SK-N-SH (cell line): ENCODE measurements around the gene SRSF10. TPM values are rescaled to one million over a fixed set of nuclear protein-coding genes. Genes with fewer than 3 reads are reported as not detected.

Experiments used
- CTCF ChIA-PET: fragments of 300-600, 350-600 bp; formaldehyde crosslinking; extraction: SDS; loops from one replicate; lab custom pipeline; 2021; lab: Yijun Ruan, JAX
- POLR2A ChIA-PET: fragments of 350-600 bp; sonication (Branson Sonifier 250); formaldehyde crosslinking; extraction: SDS; loops from one replicate; lab custom pipeline; 2020; ENCODE audit warnings: antibody characterized with exemption, inconsistent platforms; lab: Yijun Ruan, JAX
- DNase-seq: peaks from one replicate; pipeline ENCODE4 v3.0.0; 2012
- H2AFZ ChIP-seq: fragments of 200-600 bp; sonication (generic); 2 replicates; pipeline ENCODE4 v1.8.1; 2016; ENCODE audit warnings: antibody characterized with exemption, mild to moderate bottlenecking, low read depth
- H3F3A ChIP-seq: fragments of 200-600 bp; sonication (generic); replicated peaks from 2 replicates; pipeline ENCODE3; 2016; ENCODE audit warnings: antibody characterized with exemption, mild to moderate bottlenecking; ENCODE audit not compliant: insufficient read depth
- H3K27ac ChIP-seq, 2 experiments: fragments of 200-500 bp in 1 of 2; fragments of 200-600 bp in 1 of 2; sonication (Bioruptor generic) in 1 of 2; sonication (generic), shearing (Covaris generic) in 1 of 2; 2 replicates each; pipeline versions ENCODE4 v1.5.1 to v1.6.1; 2014 to 2016; ENCODE audit warnings: low read depth in 2 of 2, inconsistent platforms in 1 of 2, low read length in 1 of 2, mild to moderate bottlenecking in 1 of 2, mixed read lengths in 1 of 2
- H3K27me3 ChIP-seq: fragments of 200-600 bp; sonication (generic), shearing (Covaris generic); 2 replicates; pipeline ENCODE4 v1.6.1; 2016; ENCODE audit warnings: mixed run types; ENCODE audit not compliant: insufficient read depth
- H3K36me3 ChIP-seq, 2 experiments: fragments of 200-500 bp in 1 of 2; fragments of 200-600 bp in 1 of 2; sonication (Bioruptor generic) in 1 of 2; sonication (generic) in 1 of 2; replicated peaks in 1 of 2; 2 replicates each; pipeline versions ENCODE3 to v1.5.1; 2014 to 2016; ENCODE audit warnings: low read length in 1 of 2, mild to moderate bottlenecking in 1 of 2; ENCODE audit not compliant: insufficient read depth in 2 of 2, control insufficient read depth in 1 of 2
- H3K4me1 ChIP-seq, 2 experiments: fragments of 200-500 bp in 1 of 2; fragments of 200-600 bp in 1 of 2; sonication (Bioruptor generic) in 1 of 2; sonication (generic), shearing (Covaris generic) in 1 of 2; 2 replicates each; pipeline versions ENCODE4 v1.5.1 to v1.6.1; 2014 to 2016; ENCODE audit warnings: low read depth in 1 of 2, low read length in 1 of 2, mixed run types in 1 of 2; ENCODE audit not compliant: insufficient read depth in 2 of 2, control insufficient read depth in 1 of 2
- H3K4me2 ChIP-seq: fragments of 200-600 bp; sonication (generic), shearing (Covaris generic); 2 replicates; pipeline ENCODE4 v1.6.1; 2017; ENCODE audit warnings: mixed run types
- H3K4me3 ChIP-seq, 2 experiments: fragments of 200-500 bp in 1 of 2; fragments of 200-600 bp in 1 of 2; sonication (Bioruptor generic) in 1 of 2; sonication (generic), shearing (Covaris generic) in 1 of 2; 2 replicates each; pipeline versions ENCODE4 v1.5.1 to v1.8.1; 2014 to 2016; ENCODE audit warnings: low read depth in 2 of 2, inconsistent platforms in 1 of 2, low read length in 1 of 2, mild to moderate bottlenecking in 1 of 2, mixed read lengths in 1 of 2, moderate library complexity in 1 of 2
- H3K79me2 ChIP-seq: fragments of 200-600 bp; sonication (generic); 2 replicates; pipeline ENCODE4 v1.8.1; 2017; ENCODE audit warnings: mild to moderate bottlenecking; ENCODE audit not compliant: insufficient read depth
- H3K9ac ChIP-seq: fragments of 200-600 bp; sonication (generic); 2 replicates; pipeline ENCODE4 v1.6.1; 2017; ENCODE audit warnings: mixed run types
- H3K9me2 ChIP-seq: fragments of 200-600 bp; sonication (generic); 2 replicates; pipeline ENCODE4 v1.6.1; 2017; ENCODE audit warnings: mixed run types
- H3K9me3 ChIP-seq: fragments of 200-600 bp; sonication (generic); 2 replicates; pipeline ENCODE4 v1.6.1; 2017; ENCODE audit warnings: mixed run types, mild to moderate bottlenecking, moderate library complexity
- H4K20me1 ChIP-seq: fragments of 200-600 bp; sonication (generic); 2 replicates; pipeline ENCODE4 v1.6.1; 2017; ENCODE audit warnings: mild to moderate bottlenecking, mixed run types; ENCODE audit not compliant: insufficient read depth
- CHD2 ChIP-seq: fragments of 150-350 bp; IDR thresholded peaks from 2 replicates; pipeline ENCODE4 v1.6.1; 2018; ENCODE audit warnings: low read length; ENCODE audit not compliant: partially characterized antibody
- FOSL2 ChIP-seq: IDR thresholded peaks from 2 replicates; pipeline ENCODE4 v1.4.0; 2012; ENCODE audit warnings: low read depth, mild to moderate bottlenecking, moderate library complexity, borderline replicate concordance
- FOXM1 ChIP-seq: IDR thresholded peaks from 2 replicates; pipeline ENCODE4 v1.4.0; 2012; ENCODE audit warnings: low read depth, mild to moderate bottlenecking
- GABPA ChIP-seq: IDR thresholded peaks from 2 replicates; pipeline ENCODE4 v1.4.0; 2012; ENCODE audit warnings: low read depth, mild to moderate bottlenecking
- GATA2 ChIP-seq: sonication (generic); formaldehyde crosslinking; IDR thresholded peaks from 2 replicates; pipeline ENCODE4 v1.5.0; 2020; ENCODE audit warnings: mild to moderate bottlenecking, missing genetic modification reagents
- JUND ChIP-seq: IDR thresholded peaks from 2 replicates; pipeline ENCODE4 v1.4.0; 2012
- MAX ChIP-seq: IDR thresholded peaks from 2 replicates; pipeline ENCODE4 v1.4.0; 2012; ENCODE audit warnings: low read depth
- MXI1 ChIP-seq: IDR thresholded peaks from 2 replicates; pipeline ENCODE4 v1.6.1; 2012; ENCODE audit warnings: mild to moderate bottlenecking, low read depth, low read length, improper control_type of control experiment
- NRF1 ChIP-seq: IDR thresholded peaks from 2 replicates; pipeline ENCODE4 v1.6.1; 2012; ENCODE audit warnings: low read depth, mild to moderate bottlenecking, low read length
- POLR2AphosphoS5 ChIP-seq: IDR thresholded peaks from 2 replicates; pipeline ENCODE4 v1.6.1; 2012; ENCODE audit warnings: low read depth, low read length
- RCOR1 ChIP-seq: fragments of 150-350 bp; IDR thresholded peaks from 2 replicates; pipeline ENCODE4 v1.6.1; 2017; ENCODE audit warnings: antibody characterized with exemption, low read length
- REST ChIP-seq: IDR thresholded peaks from 2 replicates; pipeline ENCODE4 v1.6.1; 2012; ENCODE audit warnings: mild to moderate bottlenecking, low read depth, low read length, moderate library complexity
- SIN3A ChIP-seq: IDR thresholded peaks from 2 replicates; pipeline ENCODE4 v1.6.1; 2012; ENCODE audit warnings: low read depth, mild to moderate bottlenecking, low read length, moderate library complexity, borderline replicate concordance
- SMC3 ChIP-seq: IDR thresholded peaks from 2 replicates; pipeline ENCODE4 v1.6.1; 2012; ENCODE audit warnings: low read depth, low read length, improper control_type of control experiment
- TAF1 ChIP-seq: IDR thresholded peaks from 2 replicates; pipeline ENCODE4 v1.6.1; 2012; ENCODE audit warnings: low read depth, mild to moderate bottlenecking, low read length, moderate library complexity, borderline replicate concordance
- TCF12 ChIP-seq: IDR thresholded peaks from 2 replicates; pipeline ENCODE4 v1.4.0; 2012
- TEAD4 ChIP-seq: IDR thresholded peaks from 2 replicates; pipeline ENCODE4 v1.4.0; 2012; ENCODE audit warnings: mild to moderate bottlenecking, borderline replicate concordance; ENCODE audit not compliant: insufficient read depth
- USF1 ChIP-seq: IDR thresholded peaks from 2 replicates; pipeline ENCODE4 v1.4.0; 2012; ENCODE audit warnings: low read depth, borderline replicate concordance
- USF2 ChIP-seq: fragments of 150-350 bp; IDR thresholded peaks from 2 replicates; pipeline ENCODE4 v1.6.1; 2017; ENCODE audit warnings: antibody characterized with exemption, low read length, low read depth, borderline replicate concordance
- WGBS: methylation state at CpG from one replicate; pipeline ENCODE4 v1.1.6; 2017; ENCODE audit warnings: low lambda C conversion rate; 5-methylcytosine and 5-hydroxymethylcytosine counted together
- polyA plus RNA-seq, 3 experiments: library from polyadenylated mRNA; depleted of rRNA; stranded (reverse); fragments of >200 nt; gene quantifications; 2 replicates each; pipeline ENCODE4 v1.2.3, GENCODE V29; 2012

Gene SRSF10
- polyA plus RNA-seq, 1 of the 3 experiments (the other 2 are of a cell fraction): 79.8 TPM

GRCh38 chr1:24002695-24003094, 22.6 kb upstream of the SRSF10 start:
- H3K4me1 ChIP-seq: no peaks in the 10 kb centered on the region; a peak in 1 of 4 replicates
- H4K20me1 ChIP-seq: no peaks in the 10 kb centered on the region
- H3K9me3 ChIP-seq: 0 out of 2 replicates have a peak, but pooled peaks cover 6% of the 10 kb centered on the region
- peaks cover 5% of the 10 kb centered on the region for H3F3A ChIP-seq
- ChIA-PET CTCF (no interaction called here), POLR2A (no interaction called here)
- no peak overlapping the region for H3K27ac ChIP-seq
- H3K27me3 ChIP-seq: no peaks in the 10 kb centered on the region
- 67% methylated on average over 2 of the region's 2 CpGs for WGBS
- DNase-seq: no peak
- no peaks in the 10 kb centered on the region for H3K9me2 ChIP-seq
- H3K36me3 ChIP-seq: no peaks in the 10 kb centered on the region
- no peak overlapping the region for H3K4me2 ChIP-seq
- no peak overlapping the region for H3K9ac ChIP-seq
- H3K79me2 ChIP-seq: no peaks in the 10 kb centered on the region
- TF ChIP-seq TCF12: no peak
- no peak for TF ChIP-seq GABPA
- TF ChIP-seq JUND: no peak
- no peak for TF ChIP-seq FOSL2
- TF ChIP-seq, all 33 proteins: peak for 0
- no peak overlapping the region for H2AFZ ChIP-seq
- H3K4me3 ChIP-seq: no peak overlapping the region

- H3F3A ChIP-seq: peaks cover 5% of the 10 kb centered on the region
- no peaks in the 10 kb centered on the region for H3K79me2 ChIP-seq
- TF ChIP-seq USF2 (no peak), SMC3 (no peak), TEAD4 (no peak), GATA2 (CRISPR knock-in tag) (no peak), MAX (no peak), TAF1 (no peak), RCOR1 (no peak), SIN3A (no peak), CHD2 (no peak), NRF1 (no peak), USF1 (no peak), MXI1 (no peak), JUND (no peak), FOXM1 (no peak), GABPA (no peak), REST (no peak), POLR2AphosphoS5 (no peak)
- H3K9me3 ChIP-seq: no peaks in the 10 kb centered on the region
- no peaks in the 10 kb centered on the region for H3K9me2 ChIP-seq
- no peaks in the 10 kb centered on the region for H3K27me3 ChIP-seq
- no peaks in the 10 kb centered on the region for H3K36me3 ChIP-seq
- H3K27ac ChIP-seq: no peak overlapping the region
- no peak overlapping the region for H3K4me2 ChIP-seq
- H2AFZ ChIP-seq: no peak overlapping the region; the same call in 1 of the 2 replicates
- CTCF ChIA-PET: no interaction called here
- POLR2A ChIA-PET: no interaction called here
- H4K20me1 ChIP-seq: no peaks in the 10 kb centered on the region
- no peak for DNase-seq
- no peak overlapping the region for H3K4me3 ChIP-seq
- WGBS: 66% methylated on average over 3 of the region's 3 CpGs
- H3K4me1 ChIP-seq: no peaks in the 10 kb centered on the region; a peak in 1 of 4 replicates
- H3K9ac ChIP-seq: no peak overlapping the region
These were observed 19.1 kb upstream of the SRSF10 start for GRCh38 chr1:23999156-23999671.
